Upper lobe of left lung (tissue), 4 donors: Measurements from ENCODE around the gene XRCC4.

Experiments used
- EP300 ChIP-seq, 4 donors: sonication (generic); formaldehyde crosslinking; IDR thresholded peaks; one replicate each; pipeline ENCODE4 v1.5.1; 2017; ENCODE audit warnings: antibody characterized with exemption in 4 of 4, control low read depth in 2 of 4
- POLR2A ChIP-seq, 4 donors: fragments of 450-650 bp; IDR thresholded peaks; one replicate each; pipeline ENCODE4 v1.5.1; 2016 to 2017; ENCODE audit warnings: antibody characterized with exemption in 4 of 4, mild to moderate bottlenecking in 2 of 4
- POLR2AphosphoS5 ChIP-seq, 2 donors: sonication (generic); formaldehyde crosslinking; IDR thresholded peaks; one replicate each; pipeline ENCODE4 v1.5.1; 2017; ENCODE audit warnings: antibody characterized with exemption in 2 of 2
- TF ChIP-seq, protein P1 (sequence below), 6 experiments: fragments of 450-650 bp in 4 of 6; fragments of 200-600 bp in 2 of 6; sonication (generic) in 2 of 6; IDR thresholded peaks; one replicate each; pipeline ENCODE4 v1.5.1; 2016 to 2019; ENCODE audit warnings: antibody characterized with exemption in 6 of 6

DNA sequence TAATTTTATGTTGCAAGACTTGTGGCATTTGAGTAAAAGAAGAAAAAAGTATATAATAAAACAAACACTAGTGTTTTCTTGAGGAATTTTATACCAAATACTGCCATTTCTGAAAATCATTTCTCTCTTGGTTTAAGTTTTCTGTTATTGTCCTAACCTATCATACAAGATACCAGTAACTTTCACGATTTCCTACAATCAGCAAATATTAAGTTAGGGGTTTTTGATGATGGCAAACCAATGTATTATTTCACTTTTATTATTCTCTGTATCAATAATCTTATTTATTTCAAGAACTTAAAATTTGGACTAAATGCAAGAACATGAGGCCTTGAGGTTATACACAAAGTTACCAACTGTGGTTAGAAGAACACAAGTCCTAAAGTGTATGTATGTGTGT lies 285.2 kb downstream of the XRCC4 start:
- TF ChIP-seq, protein P1, sequence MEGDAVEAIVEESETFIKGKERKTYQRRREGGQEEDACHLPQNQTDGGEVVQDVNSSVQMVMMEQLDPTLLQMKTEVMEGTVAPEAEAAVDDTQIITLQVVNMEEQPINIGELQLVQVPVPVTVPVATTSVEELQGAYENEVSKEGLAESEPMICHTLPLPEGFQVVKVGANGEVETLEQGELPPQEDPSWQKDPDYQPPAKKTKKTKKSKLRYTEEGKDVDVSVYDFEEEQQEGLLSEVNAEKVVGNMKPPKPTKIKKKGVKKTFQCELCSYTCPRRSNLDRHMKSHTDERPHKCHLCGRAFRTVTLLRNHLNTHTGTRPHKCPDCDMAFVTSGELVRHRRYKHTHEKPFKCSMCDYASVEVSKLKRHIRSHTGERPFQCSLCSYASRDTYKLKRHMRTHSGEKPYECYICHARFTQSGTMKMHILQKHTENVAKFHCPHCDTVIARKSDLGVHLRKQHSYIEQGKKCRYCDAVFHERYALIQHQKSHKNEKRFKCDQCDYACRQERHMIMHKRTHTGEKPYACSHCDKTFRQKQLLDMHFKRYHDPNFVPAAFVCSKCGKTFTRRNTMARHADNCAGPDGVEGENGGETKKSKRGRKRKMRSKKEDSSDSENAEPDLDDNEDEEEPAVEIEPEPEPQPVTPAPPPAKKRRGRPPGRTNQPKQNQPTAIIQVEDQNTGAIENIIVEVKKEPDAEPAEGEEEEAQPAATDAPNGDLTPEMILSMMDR (IDR thresholded peaks at IDR 0.05) = no peak
- no peak for TF ChIP-seq POLR2A (IDR thresholded peaks at IDR 0.05)
- TF ChIP-seq POLR2AphosphoS5 (IDR thresholded peaks at IDR 0.05) = no peak
- TF ChIP-seq EP300 (IDR thresholded peaks at IDR 0.05) = no peak
